GM21786 (cell line): ENCODE results near the gene PHTF1.
"Not testable (repeated sequence)": the region's sequence is repeated elsewhere in the genome, so short reads cannot be mapped to it uniquely, and the experiment has no call there.

Experiments
- ATAC-seq: cut with Tn5 transposase; IDR thresholded peaks from one replicate; pipeline ENCODE4 v1.9.1; 2021; ENCODE audit not compliant: unreplicated experiment

The PHTF1 gene

DNA sequence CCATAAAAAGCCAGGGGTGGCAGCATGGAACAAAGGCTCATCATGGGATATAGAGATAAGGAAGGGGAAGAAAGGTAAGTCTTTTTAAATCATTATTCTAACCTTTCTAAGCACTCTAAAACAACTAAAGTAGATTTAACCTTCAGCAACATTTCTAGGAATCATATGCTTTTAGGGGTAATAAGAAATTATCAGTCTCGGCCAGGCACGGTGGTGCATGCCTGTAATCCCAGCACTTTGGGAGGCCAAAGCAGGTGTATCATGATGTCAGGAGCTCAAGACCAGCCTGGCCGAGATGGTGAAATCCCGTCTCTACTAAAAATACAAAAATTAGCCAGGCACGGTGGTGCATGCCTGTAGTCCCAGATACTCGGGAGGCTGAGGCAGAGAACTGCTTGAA is 20.3 kb upstream of the PHTF1 start:
- no peak for ATAC-seq

DNA sequence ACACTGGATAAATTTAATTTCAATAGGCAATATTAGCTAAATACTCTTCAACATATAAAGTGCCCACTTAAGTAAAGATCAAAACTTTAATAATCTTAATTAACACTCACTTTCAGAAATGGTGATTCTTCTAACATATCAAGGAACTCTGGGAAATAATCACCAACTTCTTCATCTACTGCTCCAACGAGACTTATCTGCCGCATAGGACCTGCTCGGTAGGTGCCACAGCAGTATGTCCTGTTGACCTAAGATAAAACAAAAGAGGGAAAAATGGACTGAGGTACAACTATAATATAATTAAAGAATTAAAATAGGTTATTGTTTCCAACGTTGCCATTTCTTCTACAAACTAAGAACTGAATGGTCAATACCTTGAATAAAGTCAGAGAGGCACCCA is 18.3 kb upstream of the PHTF1 start:
- no peak for ATAC-seq

DNA sequence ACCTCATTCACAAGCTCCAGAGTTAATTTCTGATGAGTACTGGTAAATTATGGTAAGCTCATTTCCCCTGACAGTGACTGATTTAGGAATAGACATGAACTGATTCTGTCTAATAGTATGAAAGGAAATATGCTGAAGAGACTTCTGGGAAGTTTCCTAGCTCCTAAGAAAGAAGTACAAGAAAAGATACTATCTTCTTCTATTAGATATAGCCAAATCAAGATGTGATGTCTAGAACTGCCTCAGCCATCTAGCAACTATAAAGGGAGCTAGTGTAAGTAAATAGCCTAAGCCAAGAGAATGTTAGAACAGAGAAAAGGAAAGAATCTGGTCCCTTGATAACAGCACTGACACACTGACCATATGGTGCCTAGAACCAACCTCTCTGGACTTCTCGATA is 10.7 kb upstream of the PHTF1 start:
- no peak for ATAC-seq

DNA sequence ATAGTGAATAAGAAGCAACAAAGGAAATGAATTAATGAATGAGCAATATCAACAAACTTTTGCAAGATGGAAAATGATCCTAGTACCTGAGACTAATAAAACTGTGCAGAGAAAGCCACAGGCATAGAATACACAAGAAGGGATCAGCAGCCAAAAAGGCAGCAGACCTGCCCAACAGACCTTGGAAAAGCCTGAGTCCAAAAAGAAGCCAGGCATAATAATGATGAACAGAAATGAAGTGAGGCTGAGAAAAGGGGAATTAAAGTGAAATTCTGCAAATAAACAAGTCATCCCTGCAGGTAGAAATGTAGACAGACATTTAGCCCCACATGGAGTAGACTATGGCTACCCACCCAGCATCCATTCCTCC is 10.3 kb upstream of the PHTF1 start:
- no peak for ATAC-seq

DNA sequence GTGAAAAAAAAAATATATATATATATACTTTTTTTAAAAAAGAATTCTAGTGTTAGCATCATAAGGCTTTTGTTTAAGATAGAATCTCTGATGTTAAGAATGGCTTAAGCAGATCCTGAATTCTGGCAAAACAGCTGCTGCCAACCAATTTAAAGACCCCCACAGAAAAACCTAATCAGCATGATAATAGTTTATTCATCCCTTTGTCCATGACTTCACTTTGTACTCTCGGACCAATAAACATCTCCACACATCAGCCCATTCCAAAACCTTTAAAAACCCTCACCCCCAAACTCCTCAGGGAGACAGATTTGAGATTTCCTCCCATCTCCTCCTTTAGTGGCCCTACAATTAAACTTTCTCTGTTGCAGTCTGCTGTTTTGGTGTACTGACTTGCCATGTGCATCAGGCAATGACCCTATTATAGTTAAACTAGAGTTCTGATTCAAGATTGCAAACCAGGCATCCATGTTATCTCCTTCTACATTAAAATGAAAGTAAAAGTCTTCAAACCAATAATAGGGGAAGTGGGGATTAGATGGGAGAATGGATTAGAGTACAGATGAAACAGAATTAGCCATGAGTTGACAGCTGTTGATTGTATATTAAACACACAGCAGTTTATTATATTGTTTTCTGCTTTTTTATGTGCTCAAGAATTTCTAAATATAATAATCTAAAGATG is 9.8 kb upstream of the PHTF1 start:
- no peak for ATAC-seq

DNA sequence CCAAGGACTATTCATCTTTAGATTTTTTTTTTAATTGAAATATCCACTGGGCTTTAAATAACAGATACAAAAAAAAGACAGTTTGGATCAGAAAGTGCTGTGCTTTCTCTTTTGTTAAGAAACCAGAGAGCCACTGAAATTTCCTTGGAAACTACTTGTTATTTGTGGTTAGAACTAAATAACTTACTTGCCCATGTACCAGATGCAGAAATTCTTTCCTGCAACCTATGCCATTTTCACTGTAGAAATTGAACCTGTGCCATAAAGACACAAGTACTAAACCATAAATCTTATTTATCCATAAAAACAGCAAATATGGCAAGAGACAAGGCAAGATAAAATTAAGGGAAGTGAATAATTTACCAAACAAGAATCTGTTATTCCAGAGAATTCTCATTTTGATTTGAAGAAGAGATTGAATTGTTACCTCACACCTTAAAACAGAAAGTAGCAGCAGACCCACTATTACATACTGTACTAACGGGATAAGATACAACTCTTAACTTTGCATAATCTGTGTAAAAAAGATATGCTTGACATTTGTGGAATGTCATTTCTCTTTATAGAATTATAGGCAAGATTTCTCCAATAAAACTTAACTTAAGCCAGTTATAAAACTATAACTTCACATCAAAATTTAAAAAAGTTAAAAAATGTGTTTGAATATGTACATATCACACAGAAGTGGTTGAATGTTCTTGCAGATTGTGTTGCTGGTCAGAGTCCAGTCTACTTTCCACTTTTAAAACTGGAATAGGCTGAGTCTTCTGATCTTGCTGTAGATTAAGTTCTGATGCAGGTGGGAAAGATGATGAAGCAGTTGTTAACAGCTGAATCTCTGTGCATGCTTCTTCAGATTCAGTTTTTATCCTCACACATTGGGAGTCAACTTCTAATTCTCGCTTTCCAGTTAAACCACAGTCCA is 6.3 kb upstream of the PHTF1 start:
- ATAC-seq = no peak

- no peak for ATAC-seq
These were observed 4.4 kb upstream of the PHTF1 start for GRCh38 chr1:113763661-113764060.

DNA sequence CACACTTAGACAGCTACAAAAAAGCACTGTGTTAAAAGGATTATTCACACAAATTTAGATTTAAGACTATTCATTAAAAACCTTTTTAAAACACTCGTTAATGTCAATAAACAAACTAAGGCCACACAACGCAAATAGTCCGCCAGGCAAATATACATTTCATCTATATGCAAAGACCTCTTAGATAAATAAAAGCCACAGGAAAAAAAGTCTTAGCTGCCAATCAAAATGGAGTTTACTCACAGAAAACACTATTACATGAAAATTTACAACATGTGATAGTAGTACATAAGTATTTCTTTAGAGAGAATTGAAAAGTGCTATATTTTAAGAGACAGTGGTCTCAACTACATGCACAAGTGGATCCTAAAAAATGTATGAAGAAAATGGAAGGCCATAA is 2.7 kb upstream of the PHTF1 start:
- ATAC-seq = no peak

- no peak for ATAC-seq
These were observed 1.1 kb upstream of the PHTF1 start for GRCh38 chr1:113760102-113761080.

DNA sequence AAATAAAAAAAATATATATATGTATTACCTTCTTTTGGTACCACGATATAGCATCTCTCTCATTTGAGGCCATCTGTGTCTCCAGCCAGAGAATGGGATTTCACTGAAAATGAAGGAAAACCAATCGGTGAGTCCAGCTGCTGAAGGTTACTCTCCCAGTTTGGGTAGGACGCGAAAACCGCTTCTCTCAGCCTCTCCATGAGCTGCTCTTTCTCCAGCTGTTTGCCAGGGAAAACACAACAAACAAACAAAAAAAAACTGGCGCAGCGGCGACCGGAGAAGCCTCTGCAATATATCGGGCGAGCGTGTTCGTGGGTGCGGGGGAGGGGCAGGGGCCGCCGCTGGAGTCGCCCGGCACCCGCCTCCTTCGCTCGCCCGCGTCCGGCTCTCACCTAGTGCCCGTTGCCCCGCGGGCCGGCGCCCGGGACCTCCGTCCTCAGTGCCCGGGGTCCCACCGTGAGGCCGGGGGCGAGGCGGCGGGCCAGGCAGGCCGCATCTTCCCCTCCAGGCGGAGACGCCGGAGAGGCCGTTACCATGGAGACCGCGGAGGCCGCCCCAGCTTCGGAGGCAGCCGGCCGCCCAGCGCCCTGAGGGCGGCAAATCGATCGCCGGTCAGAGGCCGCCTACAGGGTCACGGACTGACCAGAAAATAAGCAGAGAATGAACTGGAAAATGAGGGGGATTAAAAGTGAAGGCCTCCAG is 504 bp downstream of the PHTF1 start:
- ATAC-seq = peak; percentile 43

- ATAC-seq = no peak
These were observed 2.8 kb downstream of the PHTF1 start for GRCh38 chr1:113756461-113756860.

GRCh38 chr1:113753333-113753732 is 6.0 kb downstream of the PHTF1 start:
- ATAC-seq = not testable (repeated sequence)

DNA sequence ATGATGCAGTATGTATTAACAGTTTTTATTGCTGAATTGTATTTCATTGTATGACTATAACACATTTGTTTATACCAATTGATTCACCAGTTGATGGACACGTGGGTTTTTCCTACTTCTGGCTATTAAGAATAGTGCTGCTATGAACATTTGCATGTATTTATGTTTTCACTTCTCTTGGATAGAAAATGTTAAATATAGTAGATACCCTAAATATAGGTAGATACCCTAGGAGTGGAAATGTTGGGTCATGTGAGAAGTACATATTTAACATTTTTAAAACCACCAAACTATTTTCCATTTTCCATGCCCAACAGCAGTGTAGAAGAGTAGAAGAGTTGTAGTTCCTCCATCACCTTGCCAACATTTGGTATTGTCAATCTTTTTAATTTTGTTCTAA is 7.8 kb downstream of the PHTF1 start:
- no peak for ATAC-seq

DNA sequence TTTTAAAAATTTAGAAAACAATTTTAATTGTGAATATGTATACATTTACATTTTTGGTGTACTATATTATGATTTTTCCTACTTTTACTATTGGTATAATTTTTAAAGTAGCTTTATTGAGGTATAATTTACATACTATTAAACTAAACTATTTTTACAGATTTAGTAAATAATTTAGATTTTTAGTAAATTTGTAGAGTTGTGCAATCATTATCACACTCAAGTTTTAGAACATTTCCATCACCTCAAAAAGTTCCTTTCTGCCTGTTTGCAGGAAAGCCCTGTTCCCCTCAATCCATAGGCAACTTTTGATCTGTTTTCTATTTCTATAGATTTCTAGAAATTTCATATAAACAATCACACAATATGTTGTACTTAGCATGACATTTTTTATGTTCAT is 8.2 kb downstream of the PHTF1 start:
- no peak for ATAC-seq

DNA sequence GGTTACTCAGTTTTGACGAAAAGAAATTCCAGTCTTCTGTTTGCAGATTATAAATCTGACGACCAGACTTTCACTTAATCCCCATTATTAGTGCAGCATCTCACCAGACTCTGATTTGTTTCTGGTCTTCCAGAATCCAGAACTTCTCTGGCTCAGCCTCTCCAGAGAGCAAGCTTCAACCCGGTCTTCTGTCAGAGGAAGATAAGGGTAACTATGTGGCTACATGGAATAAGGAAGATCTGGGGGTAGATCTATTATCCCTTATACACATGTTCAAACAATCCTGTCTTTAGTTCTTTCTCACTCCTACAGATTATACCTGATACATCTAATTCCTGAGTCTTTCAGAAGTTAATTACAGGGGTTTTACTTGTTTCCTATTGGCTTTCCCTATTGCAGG is 9.9 kb downstream of the PHTF1 start:
- ATAC-seq = no peak

- no peak for ATAC-seq
These were observed 11.9 kb downstream of the PHTF1 start for GRCh38 chr1:113747376-113747775.

DNA sequence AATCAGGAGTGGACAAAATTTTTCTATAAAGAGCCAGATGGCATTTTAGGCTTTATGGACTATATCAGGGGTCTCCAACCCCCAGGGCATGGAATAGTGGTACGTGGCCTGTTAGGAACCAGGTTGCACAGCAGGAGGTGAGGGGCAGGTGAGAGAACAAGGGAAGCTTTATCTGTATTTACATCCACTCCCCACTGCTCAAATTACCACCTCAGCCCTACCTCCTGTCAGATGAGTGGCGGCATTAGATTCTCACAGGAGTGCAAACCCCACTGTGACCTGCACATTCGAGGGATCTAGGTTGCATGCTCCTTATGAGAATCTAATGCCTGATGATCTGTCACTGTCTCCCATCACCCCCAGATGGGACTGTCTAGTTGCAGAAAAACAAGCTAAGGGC is 13.9 kb downstream of the PHTF1 start:
- no peak for ATAC-seq

DNA sequence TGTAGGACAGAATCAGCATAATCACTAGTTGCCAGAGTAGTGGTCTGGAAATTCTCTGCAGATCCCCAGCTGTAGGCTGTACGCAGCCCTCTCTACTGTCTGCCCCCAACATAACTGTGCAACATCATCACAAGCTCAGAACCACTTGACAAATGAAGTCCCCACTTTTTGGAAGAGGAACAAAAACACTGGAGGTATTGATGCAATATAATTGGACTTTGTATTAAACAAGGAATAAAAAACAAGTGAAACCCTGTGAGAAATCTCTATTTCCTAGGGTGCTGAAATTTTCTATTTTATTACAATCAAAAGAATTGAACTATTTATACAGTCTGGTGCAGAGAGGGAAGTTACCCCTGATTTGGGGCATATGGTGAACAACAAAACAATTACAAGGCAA is 15.2 kb downstream of the PHTF1 start:
- ATAC-seq = no peak

DNA sequence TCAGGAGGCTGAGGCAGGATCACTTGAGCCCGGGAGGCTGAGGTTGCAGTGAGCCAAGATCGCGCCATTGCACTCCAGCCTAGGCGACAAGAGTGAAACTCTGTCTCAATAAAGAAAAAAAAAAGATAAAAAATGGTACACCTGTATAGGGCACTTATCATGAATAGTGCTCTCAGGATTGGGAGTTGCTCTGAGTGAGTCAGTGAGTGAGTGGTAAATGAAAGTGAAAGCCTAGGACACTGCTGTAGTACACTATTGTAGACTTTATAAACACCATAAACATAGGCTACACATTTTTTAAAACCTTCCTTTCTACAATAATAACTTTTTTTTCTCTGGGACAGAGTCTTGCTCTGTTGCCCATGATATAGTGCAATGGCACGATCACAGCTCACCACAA is 16.8 kb downstream of the PHTF1 start:
- ATAC-seq = peak; percentile 53

GRCh38 chr1:113734357-113735055 is 24.8 kb downstream of the PHTF1 start:
- ATAC-seq = no peak
